Tibial artery (tissue), 4 donors: ENCODE results near the gene MC1R.
"Not testable (repeated sequence)": the region's sequence is repeated elsewhere in the genome, so short reads cannot be mapped to it uniquely, and the experiment has no call there.

Experiments
- DNase-seq, 2 donors: peaks; one replicate each; pipeline ENCODE4 v3.0.0-alpha.2; 2019
- H3K27ac ChIP-seq, 2 donors: fragments of 200-600 bp; sonication (generic) in 1 of 2; 1 replicate in 1 of 2; 2 replicates in 1 of 2; pipeline ENCODE4 v1.5.1; 2018 to 2019; ENCODE audit warnings: mild to moderate bottlenecking in 1 of 2
- H3K27me3 ChIP-seq, 2 donors: fragments of 200-600 bp; sonication (generic) in 1 of 2; one replicate each; pipeline versions ENCODE4 v1.5.1 to v1.6.0; 2016 to 2019
- H3K36me3 ChIP-seq, 3 donors: fragments of 200-600 bp; sonication (generic) in 2 of 3; one replicate each; pipeline ENCODE4 v1.5.1; 2016 to 2019; ENCODE audit warnings: mild to moderate bottlenecking in 2 of 3
- H3K4me1 ChIP-seq, 4 donors: fragments of 200-600 bp; sonication (generic) in 2 of 4; 1 replicate in 3 of 4; 2 replicates in 1 of 4; pipeline ENCODE4 v1.5.1; 2016 to 2019
- H3K4me3 ChIP-seq, 2 donors: fragments of 200-600 bp; sonication (generic) in 1 of 2; 1 replicate in 1 of 2; 2 replicates in 1 of 2; pipeline ENCODE4 v1.5.1; 2018 to 2019; ENCODE audit warnings: mild to moderate bottlenecking in 2 of 2
- H3K9me3 ChIP-seq, 3 donors: fragments of 200-600 bp; sonication (generic) in 1 of 3; one replicate each; pipeline ENCODE4 v1.5.1; 2016 to 2019
- intact Hi-C: fragments of 100-400 bp; cut with DNase I; formaldehyde crosslinking; loops from one replicate; pipeline ENCODE4 v1.15.0; 2023; ENCODE audit warnings: low total_unique reads
- TF ChIP-seq, protein P1 (sequence below), 2 experiments: fragments of 200-600 bp in 1 of 2; fragments of 450-650 bp in 1 of 2; IDR thresholded peaks; one replicate each; pipeline ENCODE4 v1.5.1; 2017 to 2019; ENCODE audit warnings: antibody characterized with exemption in 2 of 2, mild to moderate bottlenecking in 1 of 2, moderate library complexity in 1 of 2

MC1R gene

DNA sequence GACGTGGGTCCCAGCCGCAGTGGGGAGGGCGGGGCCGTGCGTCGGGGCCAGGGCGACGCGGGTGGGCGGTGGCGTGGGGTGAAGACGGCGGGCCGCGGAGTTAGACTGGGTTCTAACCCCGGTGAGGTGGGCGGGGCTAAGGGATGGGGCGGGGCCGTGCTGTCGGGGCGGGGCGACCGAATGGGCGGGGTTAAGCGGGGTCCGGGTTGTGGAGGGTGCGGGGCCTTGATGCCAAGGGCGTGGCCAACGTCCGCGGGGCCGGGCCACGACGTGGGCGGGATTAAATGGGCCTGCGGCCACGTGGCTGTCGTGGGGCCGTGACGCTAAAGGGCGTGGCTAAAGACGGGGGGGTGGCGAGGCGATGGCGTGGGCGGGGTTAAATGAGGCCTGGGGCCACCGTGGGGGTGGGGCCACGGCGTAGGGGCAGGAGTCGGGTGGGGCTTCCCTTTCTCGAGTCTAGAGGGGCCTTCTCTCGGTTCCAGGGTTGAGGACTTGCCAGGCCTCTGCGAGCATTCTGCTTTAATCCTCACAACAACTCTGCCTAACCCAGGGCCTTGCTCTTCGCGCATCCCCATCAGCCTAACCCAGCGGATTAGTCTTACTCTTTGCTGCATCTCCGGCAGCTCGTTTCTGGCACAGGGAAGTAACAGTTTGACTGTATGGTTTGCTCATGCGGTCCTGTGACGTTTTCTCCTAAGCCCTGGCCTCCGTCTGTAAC lies 44.5 kb upstream of the MC1R start:
- TF ChIP-seq, protein P1, sequence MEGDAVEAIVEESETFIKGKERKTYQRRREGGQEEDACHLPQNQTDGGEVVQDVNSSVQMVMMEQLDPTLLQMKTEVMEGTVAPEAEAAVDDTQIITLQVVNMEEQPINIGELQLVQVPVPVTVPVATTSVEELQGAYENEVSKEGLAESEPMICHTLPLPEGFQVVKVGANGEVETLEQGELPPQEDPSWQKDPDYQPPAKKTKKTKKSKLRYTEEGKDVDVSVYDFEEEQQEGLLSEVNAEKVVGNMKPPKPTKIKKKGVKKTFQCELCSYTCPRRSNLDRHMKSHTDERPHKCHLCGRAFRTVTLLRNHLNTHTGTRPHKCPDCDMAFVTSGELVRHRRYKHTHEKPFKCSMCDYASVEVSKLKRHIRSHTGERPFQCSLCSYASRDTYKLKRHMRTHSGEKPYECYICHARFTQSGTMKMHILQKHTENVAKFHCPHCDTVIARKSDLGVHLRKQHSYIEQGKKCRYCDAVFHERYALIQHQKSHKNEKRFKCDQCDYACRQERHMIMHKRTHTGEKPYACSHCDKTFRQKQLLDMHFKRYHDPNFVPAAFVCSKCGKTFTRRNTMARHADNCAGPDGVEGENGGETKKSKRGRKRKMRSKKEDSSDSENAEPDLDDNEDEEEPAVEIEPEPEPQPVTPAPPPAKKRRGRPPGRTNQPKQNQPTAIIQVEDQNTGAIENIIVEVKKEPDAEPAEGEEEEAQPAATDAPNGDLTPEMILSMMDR (IDR thresholded peaks at IDR 0.05): no peak
- Histone ChIP-seq H3K4me1 (peaks cover 0 to 21% (median 19%) of the 10 kb centered on the region in 4 donors), H3K27ac (peak overlapping the region; percentile 99 to 100), H3K27me3 (no peaks in the 10 kb centered on the region), H3K36me3 (peaks cover 7 to 24% (median 8%) of the 10 kb centered on the region in 3 donors), H3K4me3 (peak overlapping the region; percentile 91 to 99), H3K9me3 (no peaks in the 10 kb centered on the region)
- DNase-seq: peak; percentile 93 to 97
- intact Hi-C loops: loop anchor here (2.0 kb wide), 1 partner anchor 173 kb away; the partner anchor contains the start of gene SPATA2L

DNA sequence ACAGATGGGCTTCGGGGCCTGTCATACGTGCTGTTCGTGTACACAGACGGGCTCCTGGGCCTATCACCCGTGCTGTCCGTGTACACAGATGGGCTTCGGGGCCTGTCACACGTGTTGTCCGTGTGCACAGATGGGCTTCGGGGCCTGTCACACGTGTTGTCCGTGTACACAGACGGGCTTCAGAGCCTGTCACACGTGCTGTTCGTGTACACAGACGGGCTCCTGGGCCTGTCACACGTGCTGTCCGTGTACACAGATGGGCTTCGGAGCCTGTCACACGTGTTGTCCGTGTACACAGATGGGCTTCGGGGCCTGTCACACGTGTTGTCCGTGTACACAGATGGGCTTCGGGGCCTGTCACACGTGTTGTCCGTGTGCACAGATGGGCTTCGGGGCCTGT lies 39.5 kb upstream of the MC1R start:
- H3K27me3 ChIP-seq, H3K27ac ChIP-seq, DNase-seq, intact Hi-C loops, H3K4me3 ChIP-seq, H3K9me3 ChIP-seq: not testable (repeated sequence)
- Histone ChIP-seq H3K36me3 (peaks cover 28 to 66% (median 48%) of the 10 kb centered on the region in 3 donors), H3K4me1 (peaks cover 0 to 12% (median 11%) of the 10 kb centered on the region in 4 donors)

DNA sequence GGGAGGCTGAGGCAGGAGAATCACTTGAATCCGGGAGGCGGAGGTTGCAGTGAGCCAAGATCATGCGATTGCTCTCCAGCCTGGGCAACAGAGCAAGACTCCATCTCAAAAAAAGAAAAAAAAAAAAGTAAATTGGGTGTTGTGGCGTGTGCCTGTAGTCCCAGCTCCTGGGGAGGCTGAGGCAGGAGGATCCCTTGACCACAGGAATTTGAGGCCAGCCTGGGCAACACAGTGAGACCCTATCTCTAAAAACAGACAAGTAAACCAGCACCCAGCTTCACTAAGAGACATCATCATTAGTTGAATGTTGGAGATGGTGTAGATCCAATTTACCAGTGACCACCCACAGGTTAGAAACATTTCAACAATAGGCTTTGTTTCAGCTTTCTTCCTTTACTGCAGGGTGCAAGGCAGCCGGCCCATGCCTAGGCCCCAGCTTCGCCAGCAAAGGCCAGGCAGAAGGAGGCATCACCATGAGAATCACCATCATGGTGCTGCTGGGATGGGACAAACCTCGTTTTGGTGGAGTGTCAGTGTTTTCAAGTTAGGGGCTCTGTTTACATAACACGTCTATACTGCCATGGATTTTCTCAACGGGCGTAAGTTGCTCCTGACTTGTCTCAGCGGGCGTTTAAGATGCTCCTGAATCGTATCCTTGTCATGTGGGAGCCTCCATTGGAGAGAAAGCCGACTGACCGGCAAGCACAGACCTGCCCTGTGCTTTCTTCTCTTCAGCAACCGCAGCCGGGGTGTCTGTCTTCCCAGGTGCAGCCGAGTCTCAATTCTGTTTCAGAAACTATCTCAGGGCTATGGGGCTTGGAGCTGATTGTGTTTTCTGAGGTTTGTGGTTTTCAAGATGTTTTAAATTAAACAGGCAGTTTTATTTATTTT lies 37.9 kb upstream of the MC1R start:
- Histone ChIP-seq H3K27ac (no peak overlapping the region), H3K4me3 (no peak overlapping the region), H3K27me3 (no peaks in the 10 kb centered on the region), H3K4me1 (peaks cover 0 to 4% (median 2%) of the 10 kb centered on the region in 4 donors), H3K36me3 (peaks cover 30 to 75% (median 64%) of the 10 kb centered on the region in 3 donors), H3K9me3 (no peaks in the 10 kb centered on the region)
- TF ChIP-seq, protein P1 (IDR thresholded peaks at IDR 0.05): no peak
- DNase-seq: no peak
- intact Hi-C loops: no loop called here

DNA sequence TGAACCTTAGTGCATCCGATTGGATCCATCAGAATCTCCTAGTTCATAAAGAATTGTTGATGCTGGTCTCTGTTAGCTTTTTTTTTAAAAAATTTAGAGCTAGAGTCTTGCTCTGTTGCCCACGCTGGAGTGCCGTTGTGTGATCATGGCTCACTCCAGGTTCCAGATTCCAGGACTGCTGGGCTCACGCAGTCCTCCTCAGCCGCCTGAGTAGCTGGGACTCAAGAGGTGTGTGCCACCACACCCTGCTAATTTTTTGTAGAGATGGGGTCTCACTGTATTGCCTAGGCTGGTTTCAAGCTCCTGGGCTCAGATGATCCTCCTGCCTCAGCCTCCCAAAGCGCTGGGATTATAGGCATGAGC lies 37.3 kb upstream of the MC1R start:
- Histone ChIP-seq H3K36me3 (peaks cover 36 to 81% (median 70%) of the 10 kb centered on the region in 3 donors), H3K27ac (no peak overlapping the region), H3K9me3 (no peaks in the 10 kb centered on the region), H3K27me3 (no peaks in the 10 kb centered on the region), H3K4me3 (no peak overlapping the region), H3K4me1 (no peaks in the 10 kb centered on the region)
- intact Hi-C loops: no loop called here
- DNase-seq: no peak
- TF ChIP-seq, protein P1 (IDR thresholded peaks at IDR 0.05): no peak

DNA sequence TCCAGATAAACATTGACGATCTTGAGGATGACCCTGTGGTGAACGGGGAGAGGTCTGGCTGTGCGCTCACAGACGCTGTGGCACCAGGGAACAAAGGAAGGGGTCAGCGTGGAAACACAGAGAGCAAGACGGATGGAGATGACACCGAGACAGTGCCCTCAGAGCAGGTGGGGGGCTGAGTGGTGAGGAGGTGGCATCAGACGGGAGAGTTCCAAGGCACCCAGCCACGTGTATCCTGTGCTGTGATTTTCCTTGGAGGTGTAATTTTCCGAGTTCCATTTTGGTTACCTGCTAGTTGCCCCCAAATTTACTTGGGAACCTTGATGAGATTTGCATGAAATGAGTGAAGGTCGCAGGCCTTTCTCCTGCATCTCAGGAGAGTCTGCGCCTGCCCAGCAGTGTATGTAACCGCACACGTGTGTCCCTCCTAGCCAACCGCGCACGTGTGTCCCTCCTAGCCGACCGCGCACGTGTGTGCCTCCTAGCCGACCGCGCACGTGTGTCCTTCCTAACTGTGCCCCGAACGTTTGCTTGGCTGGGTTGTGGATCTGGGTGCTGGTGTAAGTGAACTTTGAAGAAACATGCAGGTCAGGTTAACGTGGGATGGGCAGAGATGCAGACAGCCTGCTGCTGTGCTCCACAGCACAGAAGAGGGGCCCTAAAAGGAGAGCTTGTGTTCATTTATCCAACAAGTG lies 35.2 kb upstream of the MC1R start:
- Histone ChIP-seq H3K27ac (no peak overlapping the region), H3K4me3 (no peak overlapping the region), H3K4me1 (no peaks in the 10 kb centered on the region), H3K36me3 (peaks cover 57 to 96% (median 89%) of the 10 kb centered on the region in 3 donors), H3K27me3 (no peaks in the 10 kb centered on the region), H3K9me3 (no peaks in the 10 kb centered on the region)
- intact Hi-C loops: no loop called here
- DNase-seq: no peak
- TF ChIP-seq, protein P1 (IDR thresholded peaks at IDR 0.05): no peak
